Suppressor macrophage (primary cell): ENCODE measurements around the gene KLF11.

Experiments
- DNase-seq, 4 experiments: peaks; one replicate each; pipeline ENCODE4 v3.0.0-alpha.2; 2020 to 2022
- total RNA-seq, 17 experiments: gene quantifications; one replicate each; lab custom pipeline; 2026; ENCODE audit warnings: mixed read lengths in 6 of 17, inconsistent platforms in 3 of 17; lab: John Stamatoyannopoulos, UW

KLF11 gene
- total RNA-seq = 5.9 to 61.1 (median 26.8) reads per million in 17 experiments

GRCh38 chr2:10043256-10043905 lies at the start of gene KLF11:
Gene KLF11 (plus strand): TSS chr2:10043550. CDS start chr2:10043717, 167 bp downstream.
- peak; percentile 96 to 98 (median 98) for DNase-seq

DNA sequence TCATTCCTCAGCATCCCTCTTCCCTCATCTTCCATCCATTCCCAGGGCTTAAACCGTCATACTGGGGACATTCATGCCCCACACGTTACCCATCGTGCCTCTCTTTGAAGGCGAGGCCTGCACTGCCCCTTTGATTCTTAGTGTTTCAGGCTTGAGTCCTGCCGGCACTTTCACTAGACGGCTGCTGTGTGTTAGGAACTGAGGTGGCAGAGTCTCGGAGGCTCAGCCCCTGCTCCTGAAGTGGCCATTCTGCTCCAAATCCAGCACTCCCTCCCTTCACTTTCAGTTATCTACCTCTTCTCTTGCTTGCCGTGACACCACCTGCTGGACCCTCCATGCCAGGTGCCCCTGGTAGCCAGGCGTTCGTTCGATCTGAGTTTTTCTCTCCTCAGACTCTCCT lies 48.9 kb upstream of the KLF11 start:
- no peak for DNase-seq

- DNase-seq = peak in 1 of 4 experiments; percentile 3
Measured at GRCh38 chr2:9995059-9995458, 48.3 kb upstream of the KLF11 start.

GRCh38 chr2:9996321-9996720 lies 47.0 kb upstream of the KLF11 start:
- no peak for DNase-seq

- no peak for DNase-seq
Measured at GRCh38 chr2:9997936-9998335, 45.4 kb upstream of the KLF11 start.

GRCh38 chr2:9998916-9999654 lies 44.3 kb upstream of the KLF11 start:
- DNase-seq = no peak

DNA sequence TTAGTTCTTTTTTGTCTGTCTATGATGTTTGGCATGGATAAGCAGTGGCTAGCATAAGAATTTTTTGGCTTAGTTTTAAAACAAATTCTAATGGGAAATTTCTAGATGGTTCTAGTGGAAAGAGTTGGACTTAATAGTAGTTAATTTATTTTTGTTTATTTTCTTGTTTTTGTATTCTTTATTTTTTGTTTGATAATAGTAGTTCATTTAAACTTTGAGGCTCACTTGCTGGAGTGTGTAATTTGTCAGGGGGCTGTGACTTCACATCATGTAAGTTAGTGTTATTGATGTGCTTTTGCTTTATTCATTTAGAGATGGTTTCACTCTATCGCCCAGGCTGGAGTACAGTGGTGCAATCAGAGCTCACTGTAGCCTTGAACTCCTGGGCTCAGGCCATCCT lies 43.7 kb upstream of the KLF11 start:
- DNase-seq = no peak

DNA sequence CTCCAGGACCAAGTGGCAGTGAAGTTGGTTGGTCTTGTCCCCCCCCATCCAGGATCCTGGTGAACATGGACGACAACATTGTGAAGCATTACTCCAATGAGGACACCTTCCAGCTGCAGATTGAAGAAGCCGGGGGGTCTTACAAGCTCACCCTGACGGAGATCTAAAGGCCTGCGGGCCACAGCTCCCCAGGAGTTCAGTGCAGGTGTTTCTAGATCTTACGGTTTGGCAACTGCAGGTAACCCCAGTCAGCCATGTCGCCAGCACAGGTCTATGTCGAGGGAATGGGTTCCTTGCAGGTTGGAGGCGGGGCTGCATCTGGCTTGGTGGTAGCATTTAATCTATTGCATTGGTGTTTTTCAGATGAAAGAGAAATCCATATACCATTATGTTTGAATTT lies 42.8 kb upstream of the KLF11 start:
- DNase-seq = no peak

- peak in 3 of 4 experiments; percentile 47 to 80 (median 68) for DNase-seq
Measured at GRCh38 chr2:10001586-10001985, 41.8 kb upstream of the KLF11 start.

DNA sequence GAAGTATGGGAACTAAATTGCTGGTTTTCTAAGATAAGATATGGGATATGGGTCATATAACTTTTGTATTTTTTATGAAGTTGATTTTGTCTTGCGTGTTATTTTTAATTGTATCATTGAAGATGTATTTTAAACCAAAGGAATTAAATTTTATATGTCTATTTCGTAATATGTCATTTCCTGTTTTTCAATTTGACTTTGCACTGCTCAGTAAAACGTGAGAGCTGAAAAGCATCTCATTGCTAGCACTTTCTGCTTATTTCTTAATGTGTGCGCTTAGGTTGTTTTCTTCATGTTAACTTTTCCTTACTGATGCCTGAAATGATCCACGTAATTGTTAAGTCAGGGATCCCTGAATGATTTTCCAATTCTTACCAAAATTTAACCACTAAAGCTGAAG lies 41.2 kb upstream of the KLF11 start:
- peak in 2 of 4 experiments; percentile 60 to 65 for DNase-seq

- DNase-seq = no peak
Measured at GRCh38 chr2:10002681-10003080, 40.7 kb upstream of the KLF11 start.

DNA sequence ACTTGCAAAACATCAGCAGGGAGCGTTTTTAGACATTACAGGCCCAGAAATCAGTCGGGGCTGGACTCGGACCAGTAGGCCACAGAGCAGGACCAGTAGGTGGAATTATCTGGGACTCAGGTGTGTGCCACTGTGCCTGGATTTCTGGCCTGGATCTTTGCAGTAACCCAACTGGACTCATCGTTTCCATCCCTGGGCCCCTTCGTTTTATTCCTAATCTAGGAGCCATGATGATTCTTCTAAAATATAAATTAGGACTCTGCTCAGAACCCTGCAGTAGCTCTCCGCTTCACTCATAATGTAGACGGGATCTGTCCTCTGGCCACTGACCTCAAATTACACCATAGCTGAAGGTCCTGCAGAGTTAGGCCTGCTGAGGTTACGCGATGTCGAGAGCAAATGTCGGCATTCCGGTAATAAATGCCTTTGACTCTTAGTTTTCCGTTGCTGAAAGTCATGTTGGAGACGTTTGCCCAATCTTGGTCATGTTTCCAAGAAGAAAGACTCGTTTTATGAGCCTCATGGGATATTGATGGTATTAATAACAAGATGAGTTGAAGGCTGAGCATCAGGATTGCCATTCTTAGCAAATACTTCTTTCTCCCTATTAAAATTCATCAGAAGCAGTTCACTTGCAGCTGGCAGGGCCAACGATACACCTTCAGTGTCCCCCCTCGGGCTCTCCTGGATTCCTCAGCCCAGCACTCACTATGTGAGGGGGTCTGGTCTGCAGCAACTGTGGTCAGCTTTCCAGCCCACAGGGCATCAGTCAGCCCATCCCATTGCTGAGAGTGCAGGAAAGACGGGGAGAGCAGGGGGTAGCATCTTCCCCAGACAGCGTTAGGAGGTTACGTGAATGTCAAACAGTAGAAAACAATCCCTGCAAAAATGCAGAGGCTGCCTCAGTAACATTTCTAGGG lies 39.9 kb upstream of the KLF11 start:
- no peak for DNase-seq

- no peak for DNase-seq
Measured at GRCh38 chr2:10004401-10004800, 38.9 kb upstream of the KLF11 start.

DNA sequence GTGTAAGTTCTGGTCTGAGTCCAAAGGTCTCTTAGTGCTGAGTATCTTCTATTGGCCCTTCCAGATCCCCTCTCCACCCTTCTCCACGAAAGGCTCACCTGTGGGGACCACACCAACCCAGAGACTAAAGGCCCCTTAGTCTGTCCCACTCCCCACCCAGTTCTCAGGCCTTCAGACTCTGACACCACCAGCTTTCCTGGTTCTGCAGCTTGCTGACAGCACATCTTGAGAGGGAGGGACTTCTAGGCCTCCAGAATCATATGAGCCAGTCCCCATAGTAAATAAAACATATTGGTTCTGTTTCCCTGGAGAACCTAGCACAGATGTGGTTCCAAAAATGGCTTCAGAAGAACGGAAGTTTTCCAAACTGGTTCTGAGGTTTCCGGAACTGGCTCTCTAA lies 38.5 kb upstream of the KLF11 start:
- DNase-seq = no peak

- DNase-seq = no peak
Measured at GRCh38 chr2:10005461-10006235, 37.7 kb upstream of the KLF11 start.

DNA sequence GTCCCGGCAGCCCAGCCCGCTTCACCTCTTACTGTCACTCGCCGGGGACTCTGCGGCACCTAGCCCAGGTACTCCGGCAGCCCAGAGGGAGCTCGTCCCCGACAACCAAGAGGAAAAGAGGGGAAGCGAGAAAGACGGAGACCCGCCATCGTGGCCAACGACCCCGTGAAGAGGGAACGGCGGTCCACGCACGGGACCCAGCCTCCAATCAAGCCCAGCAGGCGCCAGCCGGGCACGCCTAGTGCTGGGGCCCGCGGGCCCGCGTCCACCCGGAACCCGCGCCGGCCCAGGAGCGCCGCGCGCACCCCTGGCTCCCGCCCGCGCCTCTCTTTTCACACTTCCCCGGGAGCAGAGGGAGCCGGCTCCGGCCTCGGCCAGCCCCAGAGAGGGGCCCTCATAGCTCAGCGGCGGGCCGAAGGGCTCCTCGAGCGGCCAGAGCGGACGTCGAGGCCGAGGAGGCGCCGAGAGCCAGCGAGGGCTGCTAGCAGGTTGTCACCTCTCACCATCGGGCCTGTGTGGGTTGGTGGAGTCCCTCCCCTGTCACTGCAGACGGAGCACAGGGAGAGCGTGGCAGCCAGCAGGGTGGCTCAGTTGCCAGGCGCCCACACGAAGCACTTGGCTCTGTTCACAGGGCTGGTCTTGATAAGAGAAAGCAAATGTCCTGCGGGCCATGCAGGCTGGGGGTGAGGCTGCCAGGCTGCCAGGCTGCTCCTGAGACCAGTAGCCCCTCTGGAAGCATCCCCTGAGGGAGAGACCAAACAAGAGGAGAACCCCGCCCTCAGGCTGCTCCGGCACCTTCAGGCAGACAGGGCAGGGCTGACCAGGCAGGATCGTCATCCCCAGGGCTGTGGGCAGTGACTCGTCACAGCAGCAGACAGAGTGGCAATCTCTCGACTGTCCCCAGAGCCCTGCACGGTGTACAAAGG lies 36.9 kb upstream of the KLF11 start:
- DNase-seq = peak in 3 of 4 experiments; percentile 30 to 50 (median 43)

GRCh38 chr2:10007435-10007834 lies 35.9 kb upstream of the KLF11 start:
- DNase-seq = no peak

DNA sequence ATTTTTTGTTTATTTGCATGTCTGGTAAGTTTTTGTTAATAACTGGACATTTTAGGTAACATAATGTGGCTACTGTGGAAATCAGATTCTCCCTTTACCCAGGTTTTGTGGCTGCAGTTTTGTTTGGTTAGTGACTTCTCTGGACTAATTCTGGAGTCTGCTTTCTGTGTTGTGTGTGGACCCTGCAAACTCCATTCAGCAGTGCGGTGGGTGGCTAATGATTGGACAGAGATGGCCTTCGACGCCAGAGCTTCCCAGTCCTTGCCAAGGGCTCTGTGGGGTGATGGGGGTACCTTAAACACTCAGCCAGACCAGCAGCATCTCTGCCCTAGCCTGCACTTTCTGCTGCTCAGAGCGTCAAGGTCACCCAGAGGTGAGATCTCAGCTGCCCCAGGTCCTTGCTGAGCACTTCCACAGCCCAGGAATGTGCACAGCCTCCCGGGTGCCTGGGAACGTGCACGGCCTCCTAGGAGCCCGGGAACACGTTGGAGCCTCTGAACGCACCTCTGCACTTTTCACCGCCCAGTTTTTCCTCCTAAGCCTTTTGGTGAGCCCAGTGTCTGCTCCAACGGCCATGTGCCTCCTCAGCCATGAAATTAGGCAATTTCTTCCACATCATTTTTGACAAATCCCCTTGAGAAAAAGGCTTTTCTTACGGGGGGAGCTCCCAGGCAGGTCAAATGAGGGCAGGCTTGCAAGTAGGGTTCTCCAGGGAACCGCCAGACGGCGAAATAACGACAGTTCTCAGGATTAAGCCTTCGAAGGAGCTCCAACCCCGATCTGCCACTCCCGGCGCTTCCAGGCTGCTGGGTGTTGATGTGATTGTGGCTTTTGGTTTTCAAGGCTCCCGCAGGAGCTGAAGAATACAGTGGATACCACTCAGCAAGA lies 35.2 kb upstream of the KLF11 start:
- DNase-seq = no peak

DNA sequence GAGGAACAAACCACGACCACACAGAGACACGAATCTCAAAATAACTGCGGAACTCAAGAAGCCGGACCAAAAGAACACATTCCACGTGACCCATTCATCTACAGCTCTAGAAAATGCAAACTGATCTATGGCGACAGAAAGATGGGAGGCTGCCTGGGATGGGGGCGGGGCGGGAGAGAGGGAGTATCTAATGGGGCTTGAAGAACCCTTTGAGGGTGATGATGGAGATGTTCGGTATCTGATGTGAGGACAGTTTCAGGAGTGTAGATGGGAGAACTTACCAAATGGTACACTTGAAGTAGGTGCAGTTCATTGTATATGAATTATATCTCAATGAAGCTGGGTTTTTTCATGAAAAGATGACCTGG lies 34.6 kb upstream of the KLF11 start:
- DNase-seq = no peak

GRCh38 chr2:10009271-10009810 lies 34.0 kb upstream of the KLF11 start:
- DNase-seq = no peak
